Gastrocnemius medialis (tissue), 4 donors: ENCODE measurements around the gene FRMD3. TPM values are rescaled to one million over a fixed set of nuclear protein-coding genes. Genes with fewer than 3 reads are reported as not detected.

ENCODE experiments used
- ATAC-seq, 2 donors: fragments of 150-250 bp; one replicate each; pipeline ENCODE4 v1.9.1; 2016
- DNase-seq, 2 donors: peaks; one replicate each; pipeline ENCODE4 v3.0.0-alpha.2; 2019
- H3K27ac ChIP-seq, 4 donors: fragments of 200-600 bp; sonication (generic); 1 replicate in 1 of 4; 2 replicates in 3 of 4; pipeline ENCODE4 v1.5.1; 2016 to 2018; ENCODE audit warnings: mild to moderate bottlenecking in 2 of 4, moderate library complexity in 1 of 4
- H3K27me3 ChIP-seq, 3 donors: fragments of 200-600 bp; sonication (generic) in 2 of 3; 1 replicate in 1 of 3; 2 replicates in 2 of 3; pipeline versions ENCODE4 v1.5.1 to v1.6.0; 2016 to 2019; ENCODE audit warnings: mild to moderate bottlenecking in 1 of 3, moderate library complexity in 1 of 3
- H3K36me3 ChIP-seq, 2 donors: fragments of 200-600 bp; sonication (generic) in 1 of 2; one replicate each; pipeline ENCODE4 v1.5.1; 2017 to 2018
- H3K4me1 ChIP-seq, 2 donors: fragments of 200-600 bp; sonication (generic) in 1 of 2; one replicate each; pipeline ENCODE4 v1.5.1; 2016 to 2017; ENCODE audit warnings: mild to moderate bottlenecking in 2 of 2
- H3K4me3 ChIP-seq, 4 donors: fragments of 200-600 bp; sonication (generic) in 3 of 4; 1 replicate in 1 of 4; 2 replicates in 3 of 4; pipeline ENCODE4 v1.5.1; 2016 to 2019; ENCODE audit warnings: mild to moderate bottlenecking in 2 of 4
- H3K9me3 ChIP-seq, 3 donors: fragments of 200-600 bp; sonication (generic) in 2 of 3; 1 replicate in 1 of 3; 2 replicates in 2 of 3; pipeline ENCODE4 v1.5.1; 2016 to 2019
- POLR2A ChIP-seq, 2 donors: fragments of 450-650 bp; IDR thresholded peaks; one replicate each; pipeline ENCODE4 v1.6.1; 2017; ENCODE audit warnings: antibody characterized with exemption in 2 of 2, mild to moderate bottlenecking in 2 of 2, moderate library complexity in 2 of 2
- in situ Hi-C, 4 donors: fragments of 200-750 bp; cut with MboI; loops; one replicate each; pipeline versions ENCODE4 v1.15.0 to v1.8.0; 2017; ENCODE audit warnings: low sequenced_read_pairs in 4 of 4
- intact Hi-C: fragments of 100-400 bp; cut with DNase I; formaldehyde crosslinking; loops from one replicate; pipeline ENCODE4 v1.15.1; 2023; ENCODE audit warnings: low total_unique reads
- total RNA-seq, 4 donors: library from RNA; depleted of rRNA; stranded (reverse); fragments of >200 nt; gene quantifications; one replicate each; pipeline versions ENCODE4 v1.1.0 to v1.2.3, GENCODE V29; 2016
- TF ChIP-seq, protein P1 (sequence below), 5 experiments: fragments of 450-650 bp in 3 of 5; fragments of 200-600 bp in 2 of 5; sonication (generic) in 2 of 5; IDR thresholded peaks in 4 of 5; conservative IDR thresholded peaks in 1 of 5; 1 replicate in 4 of 5; 2 replicates in 1 of 5; pipeline ENCODE4 v1.5.1; 2016 to 2019; ENCODE audit warnings: antibody characterized with exemption in 5 of 5, mild to moderate bottlenecking in 3 of 5, moderate library complexity in 3 of 5

FRMD3 gene
- total RNA-seq, 4 donors from 2014 or later = 62.3 to 120 (median 94.6) TPM

GRCh38 chr9:83468821-83469220 lies 69.4 kb downstream of the FRMD3 start:
- ATAC-seq (no peak), DNase-seq (no peak)

DNA sequence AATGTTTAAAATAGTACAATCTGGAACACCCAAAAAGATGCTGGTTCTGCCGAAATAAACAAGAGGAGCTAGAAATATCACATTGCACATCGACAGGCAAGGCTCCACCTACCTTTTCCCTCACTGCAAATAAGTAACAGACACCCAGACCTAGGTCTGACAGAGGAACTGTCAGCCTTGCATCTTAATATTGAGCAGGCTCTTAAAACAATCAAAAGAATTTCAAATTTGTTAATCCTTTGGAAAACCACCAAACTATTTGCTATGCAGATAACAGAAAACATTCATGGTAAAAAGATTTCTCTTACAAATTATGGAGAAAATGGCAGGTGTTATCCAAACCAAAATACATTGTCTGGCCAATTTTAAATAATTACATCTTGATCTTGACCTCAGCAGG lies 71.3 kb downstream of the FRMD3 start:
- no peak for ATAC-seq
- no peaks in the 10 kb centered on the region for H3K9me3 ChIP-seq
- H3K4me3 ChIP-seq = no peak overlapping the region
- no peaks in the 10 kb centered on the region for H3K36me3 ChIP-seq
- peaks cover 24 to 38% of the 10 kb centered on the region in 2 donors for H3K4me1 ChIP-seq
- DNase-seq = no peak
- no peaks in the 10 kb centered on the region for H3K27me3 ChIP-seq
- in situ Hi-C loops (no loop called here), intact Hi-C loops (no loop called here)
- TF ChIP-seq, protein P1, sequence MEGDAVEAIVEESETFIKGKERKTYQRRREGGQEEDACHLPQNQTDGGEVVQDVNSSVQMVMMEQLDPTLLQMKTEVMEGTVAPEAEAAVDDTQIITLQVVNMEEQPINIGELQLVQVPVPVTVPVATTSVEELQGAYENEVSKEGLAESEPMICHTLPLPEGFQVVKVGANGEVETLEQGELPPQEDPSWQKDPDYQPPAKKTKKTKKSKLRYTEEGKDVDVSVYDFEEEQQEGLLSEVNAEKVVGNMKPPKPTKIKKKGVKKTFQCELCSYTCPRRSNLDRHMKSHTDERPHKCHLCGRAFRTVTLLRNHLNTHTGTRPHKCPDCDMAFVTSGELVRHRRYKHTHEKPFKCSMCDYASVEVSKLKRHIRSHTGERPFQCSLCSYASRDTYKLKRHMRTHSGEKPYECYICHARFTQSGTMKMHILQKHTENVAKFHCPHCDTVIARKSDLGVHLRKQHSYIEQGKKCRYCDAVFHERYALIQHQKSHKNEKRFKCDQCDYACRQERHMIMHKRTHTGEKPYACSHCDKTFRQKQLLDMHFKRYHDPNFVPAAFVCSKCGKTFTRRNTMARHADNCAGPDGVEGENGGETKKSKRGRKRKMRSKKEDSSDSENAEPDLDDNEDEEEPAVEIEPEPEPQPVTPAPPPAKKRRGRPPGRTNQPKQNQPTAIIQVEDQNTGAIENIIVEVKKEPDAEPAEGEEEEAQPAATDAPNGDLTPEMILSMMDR (IDR thresholded peaks at IDR 0.05 in 4 of 5, conservative IDR thresholded peaks at IDR 0.05 in 1 of 5) = no peak
- TF ChIP-seq POLR2A (IDR thresholded peaks at IDR 0.05) = no peak
- peak overlapping the region in 3 of 4 donors; percentile 12 to 56 (median 38) for H3K27ac ChIP-seq

More at GRCh38 chr9:83468821-83469220, 69.4 kb downstream of the FRMD3 start:
- Histone ChIP-seq H3K36me3 (no peaks in the 10 kb centered on the region), H3K9me3 (no peaks in the 10 kb centered on the region), H3K4me3 (no peak overlapping the region), H3K27ac (peak overlapping the region; percentile 38 to 60 (median 48)), H3K4me1 (peaks cover 31 to 44% of the 10 kb centered on the region in 2 donors), H3K27me3 (no peaks in the 10 kb centered on the region)
- in situ Hi-C loops (no loop called here), intact Hi-C loops (no loop called here)
- TF ChIP-seq POLR2A (IDR thresholded peaks at IDR 0.05) = no peak
- TF ChIP-seq, protein P1 (IDR thresholded peaks at IDR 0.05 in 4 of 5, conservative IDR thresholded peaks at IDR 0.05 in 1 of 5) = no peak

DNA sequence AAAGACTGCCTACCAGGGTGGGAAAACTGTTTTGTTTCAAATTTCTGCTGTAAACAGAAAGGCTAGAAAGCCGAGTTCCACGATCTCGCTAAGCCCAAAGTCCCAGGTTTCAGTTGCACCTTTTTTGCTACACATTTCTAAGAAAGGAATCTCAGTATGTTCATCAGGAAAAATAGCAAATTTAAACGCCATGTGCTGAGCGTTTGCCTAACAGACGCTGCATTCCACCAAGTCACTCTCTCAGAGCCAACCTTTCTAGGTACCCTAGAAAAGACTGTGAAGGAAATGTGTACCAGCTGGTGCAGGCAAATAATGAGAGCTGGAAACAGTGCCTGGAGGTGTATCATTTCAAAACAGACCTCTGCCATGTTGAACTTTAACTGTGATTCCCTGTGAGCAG lies 71.8 kb downstream of the FRMD3 start:
- Histone ChIP-seq H3K27ac (peak overlapping the region in 3 of 4 donors; percentile 12 to 29 (median 20)), H3K36me3 (no peaks in the 10 kb centered on the region), H3K9me3 (no peaks in the 10 kb centered on the region), H3K4me1 (peaks cover 19 to 32% of the 10 kb centered on the region in 2 donors), H3K4me3 (no peak overlapping the region), H3K27me3 (no peaks in the 10 kb centered on the region)
- in situ Hi-C loops (no loop called here), intact Hi-C loops (no loop called here)
- TF ChIP-seq, protein P1 (IDR thresholded peaks at IDR 0.05 in 4 of 5, conservative IDR thresholded peaks at IDR 0.05 in 1 of 5) = no peak
- no peak for TF ChIP-seq POLR2A (IDR thresholded peaks at IDR 0.05)
- ATAC-seq (no peak), DNase-seq (no peak)

- in situ Hi-C loops (no loop called here), intact Hi-C loops (no loop called here)
- DNase-seq = no peak
- no peaks in the 10 kb centered on the region for H3K27me3 ChIP-seq
- no peaks in the 10 kb centered on the region for H3K4me1 ChIP-seq
- no peak for TF ChIP-seq POLR2A (IDR thresholded peaks at IDR 0.05)
- TF ChIP-seq, protein P1 (IDR thresholded peaks at IDR 0.05 in 4 of 5, conservative IDR thresholded peaks at IDR 0.05 in 1 of 5) = no peak
- H3K36me3 ChIP-seq = no peaks in the 10 kb centered on the region
- no peaks in the 10 kb centered on the region for H3K9me3 ChIP-seq
- no peak overlapping the region for H3K27ac ChIP-seq
- H3K4me3 ChIP-seq = no peak overlapping the region
- no peak for ATAC-seq
These were observed 78.4 kb downstream of the FRMD3 start for GRCh38 chr9:83459830-83460229.

- no peaks in the 10 kb centered on the region for H3K9me3 ChIP-seq
- DNase-seq (no peak), ATAC-seq (no peak)
- TF ChIP-seq POLR2A (IDR thresholded peaks at IDR 0.05) = no peak
- TF ChIP-seq, protein P1 (IDR thresholded peaks at IDR 0.05 in 4 of 5, conservative IDR thresholded peaks at IDR 0.05 in 1 of 5) = no peak
- no peaks in the 10 kb centered on the region for H3K36me3 ChIP-seq
- no peak overlapping the region for H3K4me3 ChIP-seq
- in situ Hi-C loops = no loop called here
- H3K4me1 ChIP-seq = no peaks in the 10 kb centered on the region
- H3K27ac ChIP-seq = no peak overlapping the region
- intact Hi-C loops = no loop called here
- H3K27me3 ChIP-seq = no peaks in the 10 kb centered on the region
These were observed 79.7 kb downstream of the FRMD3 start for GRCh38 chr9:83458530-83458929.
